Keratinocyte (primary cell): ENCODE data around the gene CAPN1. TPM values are rescaled to one million over a fixed set of nuclear protein-coding genes. Genes with fewer than 3 reads are reported as not detected.

Experiments used
- DNase-seq: peaks from one replicate; pipeline ENCODE4 v3.0.0-alpha.2; 2011; ENCODE audit warnings: low read depth, missing footprints, low spot score
- FAIRE-seq: peaks from 2 replicates; lab custom pipeline; 2011; peaks lifted over from hg19 to GRCh38; lab: Jason Lieb, UNC
- H2AFZ ChIP-seq: 2 replicates; pipeline ENCODE4 v1.6.0; 2012; ENCODE audit warnings: low read length, control low read depth, inconsistent platforms; ENCODE audit not compliant: control insufficient read depth
- H3K27ac ChIP-seq: 2 replicates; pipeline ENCODE4 v1.5.1; 2011; ENCODE audit warnings: low read length; ENCODE audit not compliant: control insufficient read depth, insufficient read depth
- H3K27me3 ChIP-seq: 3 replicates; pipeline ENCODE4 v1.6.0; 2011; ENCODE audit warnings: low read length; ENCODE audit not compliant: control insufficient read depth, insufficient read depth; ENCODE audit errors: extremely low read depth
- H3K36me3 ChIP-seq, 2 experiments: 2 replicates in 1 of 2; 3 replicates in 1 of 2; pipeline ENCODE4 v1.5.1; 2011; ENCODE audit warnings: low read length in 2 of 2, mild to moderate bottlenecking in 1 of 2; ENCODE audit not compliant: control insufficient read depth in 2 of 2, insufficient read depth in 2 of 2; ENCODE audit errors: extremely low read depth in 1 of 2
- H3K4me1 ChIP-seq: 3 replicates; pipeline ENCODE4 v1.5.1; 2011; ENCODE audit warnings: low read length; ENCODE audit not compliant: control insufficient read depth, insufficient read depth; ENCODE audit errors: extremely low read depth
- H3K4me2 ChIP-seq: 3 replicates; pipeline ENCODE4 v1.6.0; 2011; ENCODE audit warnings: low read depth, low read length; ENCODE audit not compliant: control insufficient read depth, insufficient read depth; ENCODE audit errors: extremely low read depth
- H3K4me3 ChIP-seq, 3 experiments: fragments of 200-600 bp in 1 of 3; sonication (generic) in 1 of 3; 2 replicates in 2 of 3; 3 replicates in 1 of 3; pipeline ENCODE4 v1.5.1; 2011 to 2016; ENCODE audit warnings: low read length in 3 of 3, mild to moderate bottlenecking in 3 of 3, control low read depth in 2 of 3, inconsistent platforms in 1 of 3, low read depth in 1 of 3, mixed read lengths in 1 of 3, mixed run types in 1 of 3, moderate library complexity in 1 of 3; ENCODE audit not compliant: control insufficient read depth in 2 of 3, insufficient read depth in 2 of 3; ENCODE audit errors: extremely low read depth in 1 of 3
- H3K79me2 ChIP-seq: 2 replicates; pipeline ENCODE4 v1.6.0; 2012; ENCODE audit warnings: low read length; ENCODE audit not compliant: control insufficient read depth, insufficient read depth
- H3K9ac ChIP-seq: 3 replicates; pipeline ENCODE4 v1.6.0; 2011; ENCODE audit warnings: low read length; ENCODE audit not compliant: control insufficient read depth, insufficient read depth; ENCODE audit errors: extremely low read depth
- H3K9me1 ChIP-seq: 3 replicates; pipeline ENCODE4 v1.6.0; 2011; ENCODE audit warnings: low read length; ENCODE audit not compliant: control insufficient read depth, insufficient read depth; ENCODE audit errors: extremely low read depth
- H3K9me3 ChIP-seq: 2 replicates; pipeline ENCODE4 v1.5.1; 2012; ENCODE audit warnings: low read depth, low read length; ENCODE audit not compliant: control insufficient read depth
- H4K20me1 ChIP-seq: 3 replicates; pipeline ENCODE4 v1.6.0; 2011; ENCODE audit warnings: low read length; ENCODE audit not compliant: control insufficient read depth, insufficient read depth; ENCODE audit errors: extremely low read depth
- CTCF ChIP-seq, 3 experiments: IDR thresholded peaks in 1 of 3; conservative IDR thresholded peaks in 1 of 3; optimal IDR thresholded peaks in 1 of 3; 2 replicates in 2 of 3; 3 replicates in 1 of 3; pipeline versions ENCODE3 to v1.5.1; 2011; ENCODE audit warnings: low read length in 3 of 3, mild to moderate bottlenecking in 3 of 3, moderate library complexity in 2 of 3, control low read depth in 1 of 3, inconsistent platforms in 1 of 3; ENCODE audit not compliant: insufficient read depth in 2 of 3; ENCODE audit errors: extremely low read depth in 1 of 3
- EZH2 ChIP-seq: IDR thresholded peaks from one replicate; pipeline ENCODE4 v1.6.1; 2012; ENCODE audit warnings: inconsistent platforms, mild to moderate bottlenecking, low read length, moderate library complexity
- dilution Hi-C: fragments of 300-500 bp; cut with MboI; formaldehyde crosslinking; loops from one replicate; pipeline ENCODE4 v1.7.0; 2020; ENCODE audit warnings: low sequenced_read_pairs; ENCODE audit not compliant: extremely low pct_ligation_motif_present
- polyA plus RNA-seq, 5 experiments: library from polyadenylated mRNA; depleted of rRNA in 3 of 5; stranded (reverse) in 3 of 5; stranded (forward) in 1 of 5; unstranded in 1 of 5; fragments of >200 nt; gene quantifications; 1 replicate in 1 of 5; 2 replicates in 3 of 5; 3 replicates in 1 of 5; pipeline versions ENCODE4 v1.2.1 to v1.2.3, GENCODE V29; 2011 to 2012; ENCODE audit warnings: missing spikeins in 2 of 5, low read depth in 1 of 5, low replicate concordance in 1 of 5

CAPN1 gene
- polyA plus RNA-seq, 1 donor (not counting 4 experiments of a cell fraction or from before 2014, with no cell fraction given) = 250 TPM

- H3K36me3 ChIP-seq = no peaks in the 10 kb centered on the region
- FAIRE-seq (no peak), DNase-seq (no peak)
- H3K4me1 ChIP-seq = peaks cover 15% of the 10 kb centered on the region
- H3K27me3 ChIP-seq = no peaks in the 10 kb centered on the region
- H3K9me3 ChIP-seq = no peaks in the 10 kb centered on the region
- H3K4me2 ChIP-seq = no peak overlapping the region
- no peaks in the 10 kb centered on the region for H3K9me1 ChIP-seq
- H3K79me2 ChIP-seq = no peaks in the 10 kb centered on the region
- no peak overlapping the region for H3K27ac ChIP-seq
- H3K9ac ChIP-seq = no peak overlapping the region
- H3K4me3 ChIP-seq = no peak overlapping the region
- no peak overlapping the region for H2AFZ ChIP-seq
- H4K20me1 ChIP-seq = no peaks in the 10 kb centered on the region
- no peak for TF ChIP-seq EZH2
- no peak for TF ChIP-seq CTCF (optimal IDR thresholded peaks at IDR 0.05 in 1 of 3, IDR thresholded peaks at IDR 0.05 in 1 of 3, conservative IDR thresholded peaks at IDR 0.05 in 1 of 3; ENCODE audit: extremely low read depth in 1 of 3, insufficient read depth in 2 of 3, low read length in 3 of 3)
- dilution Hi-C loops = no loop called here
These were observed 29.6 kb upstream of the CAPN1 start for GRCh38 chr11:65152122-65152521.

GRCh38 chr11:65156256-65156655 lies 25.5 kb upstream of the CAPN1 start:
- Histone ChIP-seq H3K4me3 (no peak overlapping the region), H3K9me1 (no peaks in the 10 kb centered on the region), H3K9me3 (no peaks in the 10 kb centered on the region), H3K36me3 (no peaks in the 10 kb centered on the region), H2AFZ (no peak overlapping the region), H3K79me2 (no peaks in the 10 kb centered on the region), H4K20me1 (no peaks in the 10 kb centered on the region), H3K4me2 (no peak overlapping the region), H3K4me1 (peaks cover 3% of the 10 kb centered on the region), H3K9ac (no peak overlapping the region), H3K27ac (no peak overlapping the region), H3K27me3 (no peaks in the 10 kb centered on the region)
- FAIRE-seq = no peak
- DNase-seq = no peak
- dilution Hi-C loops = no loop called here
- TF ChIP-seq CTCF (optimal IDR thresholded peaks at IDR 0.05 in 1 of 3, IDR thresholded peaks at IDR 0.05 in 1 of 3, conservative IDR thresholded peaks at IDR 0.05 in 1 of 3; ENCODE audit: extremely low read depth in 1 of 3, insufficient read depth in 2 of 3, low read length in 3 of 3) (no peak), EZH2 (no peak)
